HepG2 (cell line): Measurements from ENCODE around the gene AGBL3. TPM values are rescaled to one million over a fixed set of nuclear protein-coding genes. Genes with fewer than 3 reads are reported as not detected.
A peak's percentile ranks its signal among the peaks of the same experiment; 100 is the strongest.

Source experiments
- ATF1 ChIP-seq: IDR thresholded peaks from 2 replicates; pipeline ENCODE4 v1.6.1; 2016; ENCODE audit warnings: mild to moderate bottlenecking, control low read depth
- HNF4G ChIP-seq, 2 experiments: sonication (generic) in 1 of 2; formaldehyde crosslinking in 1 of 2; IDR thresholded peaks; 2 replicates each; pipeline versions ENCODE4 v1.4.0 to v1.6.1; 2011 to 2020; ENCODE audit warnings: borderline replicate concordance in 2 of 2, low read depth in 2 of 2, mild to moderate bottlenecking in 2 of 2, low read length in 1 of 2, missing genetic modification reagents in 1 of 2, moderate library complexity in 1 of 2
- HNRNPLL ChIP-seq: fragments of 200-400 bp; formaldehyde crosslinking; IDR thresholded peaks from 2 replicates; pipeline ENCODE4 v1.6.1; 2017; ENCODE audit warnings: mild to moderate bottlenecking, low read depth, low read length; ENCODE audit not compliant: poor library complexity, severe bottlenecking
- IRX3 ChIP-seq: sonication (generic); formaldehyde crosslinking; IDR thresholded peaks from 2 replicates; pipeline ENCODE4 v1.8.1; 2023; ENCODE audit warnings: mild to moderate bottlenecking, low read depth, missing genetic modification reagents, borderline replicate concordance
- ISX ChIP-seq: sonication (generic); formaldehyde crosslinking; conservative IDR thresholded peaks from 2 replicates; pipeline ENCODE4 v1.5.0; 2020; ENCODE audit warnings: missing genetic modification reagents
- JUN ChIP-seq: sonication (generic); formaldehyde crosslinking; IDR thresholded peaks from 2 replicates; pipeline ENCODE4 v1.4.0; 2020; ENCODE audit warnings: mild to moderate bottlenecking, missing genetic modification reagents
- KDM2A ChIP-seq: sonication (generic); formaldehyde crosslinking; IDR thresholded peaks from 2 replicates; pipeline ENCODE4 v1.4.0; 2020; ENCODE audit warnings: low read depth, missing genetic modification reagents, borderline replicate concordance
- NAIF1 ChIP-seq: sonication (generic); formaldehyde crosslinking; IDR thresholded peaks from 2 replicates; pipeline ENCODE4 v1.5.0; 2020; ENCODE audit warnings: mild to moderate bottlenecking, missing genetic modification reagents, borderline replicate concordance
- NBN ChIP-seq: fragments of 450-650 bp; conservative IDR thresholded peaks from 2 replicates; pipeline ENCODE4 v1.6.1; 2017
- POLR2A ChIP-seq, 2 experiments: IDR thresholded peaks; 2 replicates each; pipeline ENCODE4 v1.6.1; 2011; ENCODE audit warnings: low read depth in 2 of 2, low read length in 2 of 2, mild to moderate bottlenecking in 1 of 2, moderate library complexity in 1 of 2; ENCODE audit not compliant: insufficient read depth in 1 of 2
- RELA ChIP-seq: sonication (generic); formaldehyde crosslinking; IDR thresholded peaks from 2 replicates; pipeline ENCODE4 v1.4.0; 2020; ENCODE audit warnings: missing genetic modification reagents
- STAT5B ChIP-seq: sonication (generic); formaldehyde crosslinking; IDR thresholded peaks from 2 replicates; pipeline ENCODE4 v1.4.0; 2020; ENCODE audit warnings: missing genetic modification reagents
- ZNF101 ChIP-seq: sonication (generic); formaldehyde crosslinking; IDR thresholded peaks from 2 replicates; pipeline ENCODE4 v1.4.0; 2020; ENCODE audit warnings: mild to moderate bottlenecking, low read depth, missing genetic modification reagents, borderline replicate concordance
- ZNF430 ChIP-seq: sonication (generic); formaldehyde crosslinking; IDR thresholded peaks from 2 replicates; pipeline ENCODE4 v1.9.0; 2021; ENCODE audit warnings: mild to moderate bottlenecking, missing genetic modification reagents
- ZNF556 ChIP-seq: sonication (generic); formaldehyde crosslinking; IDR thresholded peaks from 2 replicates; pipeline ENCODE4 v1.4.0; 2020; ENCODE audit warnings: mild to moderate bottlenecking, missing genetic modification reagents, borderline replicate concordance
- ZNF792 ChIP-seq: IDR thresholded peaks from 2 replicates; pipeline ENCODE4 v1.6.1; 2016
- ZSCAN12 ChIP-seq: sonication (generic); formaldehyde crosslinking; IDR thresholded peaks from 2 replicates; pipeline ENCODE4 v1.9.0; 2021; ENCODE audit warnings: mild to moderate bottlenecking, missing genetic modification reagents
- polyA plus RNA-seq, 8 experiments: library from polyadenylated mRNA; depleted of rRNA in 3 of 8; stranded (reverse) in 7 of 8; unstranded in 1 of 8; fragments of >200 nt; fragmentation: Illumina TruSeq in 4 of 8; extraction: Trizol in 4 of 8; gene quantifications; 2 replicates each; pipeline versions ENCODE4 v1.2.1 to v1.2.3, GENCODE V29; 2011 to 2016; ENCODE audit warnings: low read depth in 4 of 8, missing spikeins in 1 of 8, mixed read lengths in 1 of 8; ENCODE audit not compliant: insufficient read depth in 1 of 8
- total RNA-seq, 5 experiments: library from RNA; depleted of rRNA; stranded (reverse); fragments of >200 nt; fragmentation: Illumina TruSeq; extraction: Trizol; gene quantifications; 2 replicates each; pipeline ENCODE4 v1.2.3, GENCODE V29; 2016; ENCODE audit warnings: low read depth in 1 of 5
- TF ChIP-seq, protein P1 (sequence below): sonication (generic); formaldehyde crosslinking; IDR thresholded peaks from 2 replicates; pipeline ENCODE4 v1.5.1; 2020; ENCODE audit warnings: missing genetic modification reagents, mild to moderate bottlenecking, borderline replicate concordance
- TF ChIP-seq, protein P2 (sequence below): sonication (generic); formaldehyde crosslinking; IDR thresholded peaks from 2 replicates; pipeline ENCODE4 v1.8.1; 2023; ENCODE audit warnings: mild to moderate bottlenecking, moderate library complexity, missing genetic modification reagents
- TF ChIP-seq, protein P3 (sequence below): sonication (generic); formaldehyde crosslinking; IDR thresholded peaks from 2 replicates; pipeline ENCODE4 v1.4.0; 2020; ENCODE audit warnings: missing genetic modification reagents
- TF ChIP-seq, protein P4 (sequence below), 2 experiments: sonication (generic) in 1 of 2; formaldehyde crosslinking in 1 of 2; IDR thresholded peaks; 2 replicates each; pipeline versions ENCODE4 v1.4.0 to v1.6.1; 2016 to 2020; ENCODE audit warnings: borderline replicate concordance in 1 of 2, low read depth in 1 of 2, mild to moderate bottlenecking in 1 of 2, missing genetic modification reagents in 1 of 2

The AGBL3 gene
- total and polyA plus RNA-seq, 2 of the 13 experiments (the other 11 are each of a cell fraction or from before 2014, with no cell fraction given): 2.2 to 7.2 TPM

DNA sequence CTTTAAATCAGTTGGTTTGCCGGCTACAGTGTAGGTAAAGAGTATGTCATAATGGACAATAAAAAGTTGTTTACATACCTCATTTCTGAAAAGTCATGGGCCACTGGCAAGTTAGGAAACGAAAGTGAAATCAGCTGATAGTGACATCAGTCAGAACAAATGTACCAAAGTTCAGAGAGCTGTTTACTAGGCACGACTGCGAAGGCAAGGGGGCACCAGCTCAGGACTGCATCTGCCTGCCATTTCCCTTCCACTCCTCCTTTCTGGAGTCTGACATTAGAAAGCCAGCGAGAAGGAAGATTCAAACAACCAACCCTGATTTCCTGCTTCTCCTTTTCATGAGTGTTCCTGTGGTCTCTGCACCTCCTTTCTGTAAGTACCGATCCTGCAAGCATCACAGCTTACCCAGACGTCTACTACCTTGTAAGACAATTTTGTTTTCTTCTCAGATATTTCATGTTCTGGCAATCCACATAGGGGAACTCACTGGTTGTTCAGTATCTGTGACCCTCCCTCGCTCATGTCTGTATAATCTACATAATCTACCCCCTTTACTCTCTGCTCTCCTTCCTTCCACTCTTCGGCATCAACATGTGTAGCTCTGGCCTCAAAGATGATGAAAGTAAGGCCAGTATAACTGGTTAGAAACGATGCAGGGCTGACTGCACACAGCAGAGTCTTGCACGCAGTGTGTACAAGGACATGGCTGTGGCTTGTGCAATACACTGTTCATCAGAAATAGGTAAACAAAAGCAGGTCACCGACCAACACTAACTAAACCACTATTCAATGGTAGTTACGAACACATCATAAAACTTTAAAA, 161.8 kb downstream of the AGBL3 start, which contains the start of gene TMEM140 (continued):
- TF ChIP-seq IRX3 (CRISPR knock-in tag): no peak
- peak; percentile 98 for TF ChIP-seq JUN
- TF ChIP-seq, protein P1, sequence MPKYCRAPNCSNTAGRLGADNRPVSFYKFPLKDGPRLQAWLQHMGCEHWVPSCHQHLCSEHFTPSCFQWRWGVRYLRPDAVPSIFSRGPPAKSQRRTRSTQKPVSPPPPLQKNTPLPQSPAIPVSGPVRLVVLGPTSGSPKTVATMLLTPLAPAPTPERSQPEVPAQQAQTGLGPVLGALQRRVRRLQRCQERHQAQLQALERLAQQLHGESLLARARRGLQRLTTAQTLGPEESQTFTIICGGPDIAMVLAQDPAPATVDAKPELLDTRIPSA (CRISPR knock-in tag): no peak
- TF ChIP-seq POLR2A (IDR thresholded peaks at IDR 0.05; ENCODE audit: insufficient read depth in 1 of 2, low read depth in 2 of 2, low read length in 2 of 2): peak; percentile 62 to 66; a peak in 3 of 4 replicates
- TF ChIP-seq ZSCAN12 (CRISPR knock-in tag): no peak
- no peak for TF ChIP-seq RELA (CRISPR knock-in tag)
- no peak for TF ChIP-seq NBN
- no peak for TF ChIP-seq ISX (CRISPR knock-in tag)
- TF ChIP-seq ZNF430 (CRISPR knock-in tag): no peak
- TF ChIP-seq HNRNPLL: no peak
- TF ChIP-seq ATF1 (CRISPR knock-in tag): peak; percentile 52; the same call in 1 of the 2 replicates
- TF ChIP-seq KDM2A (CRISPR knock-in tag): no peak
- TF ChIP-seq ZNF556 (CRISPR knock-in tag): 0 out of 2 replicates have a peak, but pooled peaks have one; percentile 25
- TF ChIP-seq ZNF792 (CRISPR knock-in tag): 0 out of 2 replicates have a peak, but pooled peaks have one; percentile 48
- no peak; the same call in 1 of the 2 replicates for TF ChIP-seq ZNF101
- peak; percentile 90 for TF ChIP-seq HNF4G (IDR thresholded peaks at IDR 0.05; ENCODE audit: borderline replicate concordance, low read depth, low read length)
- TF ChIP-seq HNF4G (CRISPR knock-in tag; IDR thresholded peaks at IDR 0.05; ENCODE audit: borderline replicate concordance, low read depth): peak; percentile 32; the same call in 1 of the 2 replicates
- TF ChIP-seq NAIF1 (CRISPR knock-in tag): peak; percentile 13
- TF ChIP-seq, protein P2, sequence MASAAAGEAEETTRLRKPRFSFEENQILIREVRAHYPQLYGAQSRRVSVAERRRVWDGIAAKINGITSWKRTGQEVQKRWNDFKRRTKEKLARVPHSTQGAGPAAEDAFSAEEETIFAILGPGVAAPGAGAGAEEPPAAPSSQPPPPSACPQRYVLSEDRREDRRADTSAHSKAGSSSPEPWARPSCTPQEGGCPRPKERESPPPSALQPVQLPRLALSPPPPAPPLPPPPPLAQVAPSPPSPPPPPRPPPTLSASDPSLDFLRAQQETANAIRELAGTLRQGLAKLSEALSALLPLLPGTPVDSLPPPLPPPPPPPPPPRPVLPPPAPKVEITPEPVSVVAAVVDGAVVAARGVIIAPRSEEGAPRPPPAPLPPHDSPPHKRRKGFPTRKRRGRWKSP (CRISPR knock-in tag): peak; percentile 80; the same call in 1 of the 2 replicates
- TF ChIP-seq, protein P3, sequence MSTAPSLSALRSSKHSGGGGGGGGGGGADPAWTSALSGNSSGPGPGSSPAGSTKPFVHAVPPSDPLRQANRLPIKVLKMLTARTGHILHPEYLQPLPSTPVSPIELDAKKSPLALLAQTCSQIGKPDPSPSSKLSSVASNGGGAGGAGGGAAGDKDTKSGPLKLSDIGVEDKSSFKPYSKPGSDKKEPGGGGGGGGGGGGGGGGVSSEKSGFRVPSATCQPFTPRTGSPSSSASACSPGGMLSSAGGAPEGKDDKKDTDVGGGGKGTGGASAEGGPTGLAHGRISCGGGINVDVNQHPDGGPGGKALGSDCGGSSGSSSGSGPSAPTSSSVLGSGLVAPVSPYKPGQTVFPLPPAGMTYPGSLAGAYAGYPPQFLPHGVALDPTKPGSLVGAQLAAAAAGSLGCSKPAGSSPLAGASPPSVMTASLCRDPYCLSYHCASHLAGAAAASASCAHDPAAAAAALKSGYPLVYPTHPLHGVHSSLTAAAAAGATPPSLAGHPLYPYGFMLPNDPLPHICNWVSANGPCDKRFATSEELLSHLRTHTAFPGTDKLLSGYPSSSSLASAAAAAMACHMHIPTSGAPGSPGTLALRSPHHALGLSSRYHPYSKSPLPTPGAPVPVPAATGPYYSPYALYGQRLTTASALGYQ: peak; percentile 60; the same call in 1 of the 2 replicates
- no peak for TF ChIP-seq STAT5B (CRISPR knock-in tag)
- TF ChIP-seq, protein P4, sequence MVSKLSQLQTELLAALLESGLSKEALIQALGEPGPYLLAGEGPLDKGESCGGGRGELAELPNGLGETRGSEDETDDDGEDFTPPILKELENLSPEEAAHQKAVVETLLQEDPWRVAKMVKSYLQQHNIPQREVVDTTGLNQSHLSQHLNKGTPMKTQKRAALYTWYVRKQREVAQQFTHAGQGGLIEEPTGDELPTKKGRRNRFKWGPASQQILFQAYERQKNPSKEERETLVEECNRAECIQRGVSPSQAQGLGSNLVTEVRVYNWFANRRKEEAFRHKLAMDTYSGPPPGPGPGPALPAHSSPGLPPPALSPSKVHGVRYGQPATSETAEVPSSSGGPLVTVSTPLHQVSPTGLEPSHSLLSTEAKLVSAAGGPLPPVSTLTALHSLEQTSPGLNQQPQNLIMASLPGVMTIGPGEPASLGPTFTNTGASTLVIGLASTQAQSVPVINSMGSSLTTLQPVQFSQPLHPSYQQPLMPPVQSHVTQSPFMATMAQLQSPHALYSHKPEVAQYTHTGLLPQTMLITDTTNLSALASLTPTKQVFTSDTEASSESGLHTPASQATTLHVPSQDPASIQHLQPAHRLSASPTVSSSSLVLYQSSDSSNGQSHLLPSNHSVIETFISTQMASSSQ (IDR thresholded peaks at IDR 0.05; ENCODE audit: low read depth): 0 out of 2 replicates have a peak, but pooled peaks have one; percentile 24
- TF ChIP-seq, protein P4 (CRISPR knock-in tag; IDR thresholded peaks at IDR 0.05; ENCODE audit: borderline replicate concordance): peak; percentile 75; the same call in 1 of the 2 replicates
